Measurements from ENCODE around the gene SIX1. TPM values are rescaled to one million over a fixed set of nuclear protein-coding genes. Genes with fewer than 3 reads are reported as not detected.

The SIX1 gene
- total RNA-seq, 1 experiment from 2014 or later = 7.4 TPM

- ATAC-seq (no peak), DNase-seq (ENCODE audit: low read depth, low spot score) (no peak)
- H3K4me1 ChIP-seq (ENCODE audit: control insufficient read depth, insufficient read depth, low read length) = peaks cover 11% of the 10 kb centered on the region
- no peaks in the 10 kb centered on the region for H3K9me3 ChIP-seq (ENCODE audit: control insufficient read depth, insufficient read depth, low read depth, low read length)
- no peaks in the 10 kb centered on the region for H3K27me3 ChIP-seq (ENCODE audit: control insufficient read depth, insufficient read depth, low read length)
- ChIA-PET CTCF (no interaction called here), POLR2A (no interaction called here)
- H3K4me3 ChIP-seq (ENCODE audit: low read depth in 2 of 2, low read length in 2 of 2) = no peak overlapping the region
- in situ Hi-C loops (cut with HindIII; ENCODE audit: low pct_unique_long_range_greater_than_20kb, low sequenced_read_pairs) = no loop called here
- no peaks in the 10 kb centered on the region for H3K36me3 ChIP-seq (ENCODE audit: control insufficient read depth, insufficient read depth, low read length)
- BruUV-seq (replicated peaks) = no TSS peak
- intact Hi-C loops (cut with micrococcal nuclease; ENCODE audit: unreplicated experiment) = no loop called here
- no peak for TF ChIP-seq SIN3A (IDR thresholded peaks at IDR 0.05; ENCODE audit: borderline replicate concordance, insufficient read depth, low read depth, low read length)
- no peak overlapping the region for H3K27ac ChIP-seq (ENCODE audit: low read length)
Measured at GRCh38 chr14:60662982-60663381, 13.7 kb upstream of the SIX1 start.

GRCh38 chr14:60661721-60662120 is 12.4 kb upstream of the SIX1 start:
- in situ Hi-C loops (cut with HindIII; ENCODE audit: low pct_unique_long_range_greater_than_20kb, low sequenced_read_pairs) (no loop called here), intact Hi-C loops (cut with micrococcal nuclease; ENCODE audit: unreplicated experiment) (no loop called here)
- H3K4me1 ChIP-seq (ENCODE audit: control insufficient read depth, insufficient read depth, low read length) = peaks cover 11% of the 10 kb centered on the region
- TF ChIP-seq POLR2AphosphoS5 (IDR thresholded peaks at IDR 0.05; ENCODE audit: low read depth, low read length) (no peak), REST (IDR thresholded peaks at IDR 0.05; ENCODE audit: insufficient read depth in 1 of 2, low read depth in 2 of 2, low read length in 1 of 2) (no peak), TCF7L2 (IDR thresholded peaks at IDR 0.05; ENCODE audit: low read depth, low read length) (no peak), CTCF (IDR thresholded peaks at IDR 0.05) (no peak), SIN3A (IDR thresholded peaks at IDR 0.05; ENCODE audit: borderline replicate concordance, insufficient read depth, low read depth, low read length) (no peak)
- ChIA-PET CTCF (no interaction called here), POLR2A (no interaction called here)
- H3K27me3 ChIP-seq (ENCODE audit: control insufficient read depth, insufficient read depth, low read length) = no peaks in the 10 kb centered on the region
- no TSS peak for BruUV-seq (replicated peaks)
- no peaks in the 10 kb centered on the region for H3K36me3 ChIP-seq (ENCODE audit: control insufficient read depth, insufficient read depth, low read length)
- ATAC-seq (no peak), DNase-seq (ENCODE audit: low read depth, low spot score) (no peak)
- H3K27ac ChIP-seq (ENCODE audit: low read length) = no peak overlapping the region
- H3K4me3 ChIP-seq (ENCODE audit: low read depth in 2 of 2, low read length in 2 of 2) = no peak overlapping the region
- H3K9me3 ChIP-seq (ENCODE audit: control insufficient read depth, insufficient read depth, low read depth, low read length) = no peaks in the 10 kb centered on the region

GRCh38 chr14:60658909-60659585 is 9.8 kb upstream of the SIX1 start:
- no peak for ATAC-seq
- ChIA-PET POLR2A (interaction anchor here (0.6 kb wide), 1 partner anchor 639 kb away, joined by 3 read pairs; no protein-coding TSS in a partner anchor), CTCF (interaction anchor here (0.6 kb wide), 1 partner anchor 519 kb away, joined by 3 read pairs; no protein-coding TSS in a partner anchor)
- H3K9me3 ChIP-seq (ENCODE audit: control insufficient read depth, insufficient read depth, low read depth, low read length) = no peaks in the 10 kb centered on the region
- H3K27ac ChIP-seq (ENCODE audit: low read length) = no peak overlapping the region; the same call in 1 of the 2 replicates
- no peaks in the 10 kb centered on the region for H3K36me3 ChIP-seq (ENCODE audit: control insufficient read depth, insufficient read depth, low read length)
- H3K4me3 ChIP-seq (ENCODE audit: low read depth in 2 of 2, low read length in 2 of 2) = no peak overlapping the region
- no TSS peak for BruUV-seq (replicated peaks)
- intact Hi-C loops (cut with micrococcal nuclease; ENCODE audit: unreplicated experiment) (loop anchor here (10.0 kb wide), 1 partner anchor 366 kb away; no protein-coding TSS in a partner anchor), in situ Hi-C loops (cut with HindIII; ENCODE audit: low pct_unique_long_range_greater_than_20kb, low sequenced_read_pairs) (no loop called here)
- no peak for DNase-seq (ENCODE audit: low read depth, low spot score)
- H3K27me3 ChIP-seq (ENCODE audit: control insufficient read depth, insufficient read depth, low read length) = no peaks in the 10 kb centered on the region
- H3K4me1 ChIP-seq (ENCODE audit: control insufficient read depth, insufficient read depth, low read length) = peaks cover 13% of the 10 kb centered on the region
- TF ChIP-seq SIN3A (IDR thresholded peaks at IDR 0.05; ENCODE audit: borderline replicate concordance, insufficient read depth, low read depth, low read length) (no peak), REST (IDR thresholded peaks at IDR 0.05; ENCODE audit: insufficient read depth in 1 of 2, low read depth in 2 of 2, low read length in 1 of 2) (no peak), TCF7L2 (IDR thresholded peaks at IDR 0.05; ENCODE audit: low read depth, low read length) (0 out of 2 replicates have a peak, but pooled peaks have one; percentile 5), POLR2AphosphoS5 (IDR thresholded peaks at IDR 0.05; ENCODE audit: low read depth, low read length) (no peak), CTCF (IDR thresholded peaks at IDR 0.05) (no peak)
